ENCODE measurements around the gene JUP.

JUP gene

GRCh38 chr17:41762391-41762790, 24.1 kb downstream of the JUP start:
- TF ChIP-seq ELF4 (IDR thresholded peaks at IDR 0.05) (no peak), SP1 (IDR thresholded peaks at IDR 0.05) (no peak), LEF1 (IDR thresholded peaks at IDR 0.05; ENCODE audit: borderline replicate concordance) (no peak), BHLHE40 (IDR thresholded peaks at IDR 0.05; ENCODE audit: borderline replicate concordance) (no peak), HDGF (IDR thresholded peaks at IDR 0.05; ENCODE audit: borderline replicate concordance) (no peak), ARNT (IDR thresholded peaks at IDR 0.05) (no peak), PKNOX1 (IDR thresholded peaks at IDR 0.05) (no peak), TARDBP (IDR thresholded peaks at IDR 0.05) (no peak), SUZ12 (IDR thresholded peaks at IDR 0.05) (no peak), ZNF384 (IDR thresholded peaks at IDR 0.05) (no peak), NFRKB (IDR thresholded peaks at IDR 0.05) (no peak), FOXA1 (IDR thresholded peaks at IDR 0.05) (no peak), FOXK2 (IDR thresholded peaks at IDR 0.05) (no peak), L3MBTL2 (conservative IDR thresholded peaks at IDR 0.05) (no peak), FOXM1 (IDR thresholded peaks at IDR 0.05; ENCODE audit: borderline replicate concordance) (no peak)
- ChIA-PET POLR2A (interaction anchor here (0.9 to 1.6 kb wide), 2 partner anchors 24 to 31 kb away, joined by 3 to 4 read pairs; partner anchors contain the start of gene JUP), CTCF (interaction anchor here (0.8 to 1.2 kb wide), 2 partner anchors 24 kb away, joined by 3 to 4 read pairs; partner anchors contain the start of gene JUP)
- no peak for DNase-seq (ENCODE audit: extremely low spot score)

- TF ChIP-seq FOXK2 (IDR thresholded peaks at IDR 0.05), result no peak
- no peak for TF ChIP-seq ELF4 (IDR thresholded peaks at IDR 0.05)
- no peak for TF ChIP-seq FOXM1 (IDR thresholded peaks at IDR 0.05; ENCODE audit: borderline replicate concordance)
- TF ChIP-seq TARDBP (IDR thresholded peaks at IDR 0.05), result no peak
- TF ChIP-seq SUZ12 (IDR thresholded peaks at IDR 0.05), result no peak
- no peak for TF ChIP-seq SP1 (IDR thresholded peaks at IDR 0.05)
- no peak for TF ChIP-seq L3MBTL2 (conservative IDR thresholded peaks at IDR 0.05)
- POLR2A ChIA-PET, result no interaction called here
- CTCF ChIA-PET, result interaction anchor here (0.7 to 1.2 kb wide), 2 partner anchors 25 to 33 kb away, joined by 3 to 4 read pairs; no protein-coding TSS in a partner anchor
These were observed 25.6 kb downstream of the JUP start for GRCh38 chr17:41760878-41761277.

GRCh38 chr17:41758601-41759000, 27.9 kb downstream of the JUP start:
- ChIA-PET POLR2A (interaction anchor here (1.4 kb wide), 1 partner anchor 53 kb away, joined by 3 read pairs; the partner anchor contains the start of gene P3H4), CTCF (interaction anchor here (0.6 to 1.5 kb wide), 3 partner anchors 10 to 79 kb away, joined by 3 to 5 read pairs (median 3); partner anchors contain the start of genes JUP and KLHL10)
- TF ChIP-seq LEF1 (IDR thresholded peaks at IDR 0.05; ENCODE audit: borderline replicate concordance), result no peak
- no peak for DNase-seq (ENCODE audit: extremely low spot score)

More at GRCh38 chr17:41760878-41761277, 25.6 kb downstream of the JUP start:
- DNase-seq (ENCODE audit: extremely low spot score), result no peak

GRCh38 chr17:41754066-41754465, 32.4 kb downstream of the JUP start:
- ChIA-PET CTCF (interaction anchor here (0.9 to 3.0 kb wide), 2 partner anchors 32 to 48 kb away, joined by 5 to 9 read pairs; partner anchors contain the start of gene JUP), POLR2A (interaction anchor here (1.2 to 2.4 kb wide), 3 partner anchors 19 to 32 kb away, joined by 3 to 6 read pairs (median 6); partner anchors contain the start of gene JUP)
- no peak for DNase-seq (ENCODE audit: extremely low spot score)
- TF ChIP-seq PKNOX1 (IDR thresholded peaks at IDR 0.05) (no peak), BHLHE40 (IDR thresholded peaks at IDR 0.05; ENCODE audit: borderline replicate concordance) (no peak), TARDBP (IDR thresholded peaks at IDR 0.05) (no peak), LEF1 (IDR thresholded peaks at IDR 0.05; ENCODE audit: borderline replicate concordance) (no peak), ARNT (IDR thresholded peaks at IDR 0.05) (no peak), HDGF (IDR thresholded peaks at IDR 0.05; ENCODE audit: borderline replicate concordance) (no peak), FOXK2 (IDR thresholded peaks at IDR 0.05) (no peak), CTBP1 (IDR thresholded peaks at IDR 0.05; ENCODE audit: borderline replicate concordance) (no peak), FOXM1 (IDR thresholded peaks at IDR 0.05; ENCODE audit: borderline replicate concordance) (no peak), FOXA1 (IDR thresholded peaks at IDR 0.05) (no peak), NFRKB (IDR thresholded peaks at IDR 0.05) (no peak), ZNF384 (IDR thresholded peaks at IDR 0.05) (no peak)

GRCh38 chr17:41751288-41751687, 35.2 kb downstream of the JUP start:
- POLR2A ChIA-PET, result interaction anchor here (1.9 to 2.0 kb wide), 2 partner anchors 35 to 63 kb away, joined by 6 to 7 read pairs; partner anchors contain the start of genes EIF1 and JUP
- DNase-seq (ENCODE audit: extremely low spot score), result no peak
- CTCF ChIA-PET, result interaction anchor here (0.5 to 1.0 kb wide), 2 partner anchors 35 to 497 kb away, joined by 4 read pairs; partner anchors contain the start of gene JUP
- TF ChIP-seq FOXK2 (IDR thresholded peaks at IDR 0.05), result no peak
- no peak for TF ChIP-seq FOXM1 (IDR thresholded peaks at IDR 0.05; ENCODE audit: borderline replicate concordance)
- no peak for TF ChIP-seq LEF1 (IDR thresholded peaks at IDR 0.05; ENCODE audit: borderline replicate concordance)
- no peak for TF ChIP-seq FOXA1 (IDR thresholded peaks at IDR 0.05)
- no peak for TF ChIP-seq SP1 (IDR thresholded peaks at IDR 0.05)
- no peak for TF ChIP-seq ELF4 (IDR thresholded peaks at IDR 0.05)
- no peak for TF ChIP-seq HDGF (IDR thresholded peaks at IDR 0.05; ENCODE audit: borderline replicate concordance)
- no peak for TF ChIP-seq SUZ12 (IDR thresholded peaks at IDR 0.05)
- TF ChIP-seq BHLHE40 (IDR thresholded peaks at IDR 0.05; ENCODE audit: borderline replicate concordance), result no peak
- TF ChIP-seq CTBP1 (IDR thresholded peaks at IDR 0.05; ENCODE audit: borderline replicate concordance), result no peak
- TF ChIP-seq L3MBTL2 (conservative IDR thresholded peaks at IDR 0.05), result no peak
- TF ChIP-seq ZNF384 (IDR thresholded peaks at IDR 0.05), result no peak
- TF ChIP-seq TARDBP (IDR thresholded peaks at IDR 0.05), result no peak
- TF ChIP-seq ARNT (IDR thresholded peaks at IDR 0.05), result no peak
- no peak for TF ChIP-seq PKNOX1 (IDR thresholded peaks at IDR 0.05)
- no peak for TF ChIP-seq NFRKB (IDR thresholded peaks at IDR 0.05)

GRCh38 chr17:41750862-41751261, 35.6 kb downstream of the JUP start:
- CTCF ChIA-PET, result interaction anchor here (0.5 to 1.2 kb wide), 4 partner anchors 35 to 498 kb away, joined by 3 to 8 read pairs (median 4); partner anchors contain the start of gene JUP
- TF ChIP-seq NFRKB (IDR thresholded peaks at IDR 0.05) (no peak), FOXK2 (IDR thresholded peaks at IDR 0.05) (no peak), ARNT (IDR thresholded peaks at IDR 0.05) (no peak), BHLHE40 (IDR thresholded peaks at IDR 0.05; ENCODE audit: borderline replicate concordance) (no peak), CTBP1 (IDR thresholded peaks at IDR 0.05; ENCODE audit: borderline replicate concordance) (no peak), LEF1 (IDR thresholded peaks at IDR 0.05; ENCODE audit: borderline replicate concordance) (no peak), SP1 (IDR thresholded peaks at IDR 0.05) (no peak), L3MBTL2 (conservative IDR thresholded peaks at IDR 0.05) (no peak), ELF4 (IDR thresholded peaks at IDR 0.05) (no peak), FOXA1 (IDR thresholded peaks at IDR 0.05) (no peak)
- POLR2A ChIA-PET, result interaction anchor here (0.9 to 2.0 kb wide), 3 partner anchors 36 to 62 kb away, joined by 3 to 7 read pairs (median 6); partner anchors contain the start of genes EIF1, JUP and P3H4
- no peak for DNase-seq (ENCODE audit: extremely low spot score)
